NCI-H69 (cell line): Measurements from ENCODE around the gene MYO16.
"Not testable (repeated sequence)": the region's sequence is repeated elsewhere in the genome, so short reads cannot be mapped to it uniquely, and the experiment has no call there.

Experiments
- DNase-seq: peaks from one replicate; lab custom pipeline; 2025; lab: John Stamatoyannopoulos, UW

Gene MYO16

DNA sequence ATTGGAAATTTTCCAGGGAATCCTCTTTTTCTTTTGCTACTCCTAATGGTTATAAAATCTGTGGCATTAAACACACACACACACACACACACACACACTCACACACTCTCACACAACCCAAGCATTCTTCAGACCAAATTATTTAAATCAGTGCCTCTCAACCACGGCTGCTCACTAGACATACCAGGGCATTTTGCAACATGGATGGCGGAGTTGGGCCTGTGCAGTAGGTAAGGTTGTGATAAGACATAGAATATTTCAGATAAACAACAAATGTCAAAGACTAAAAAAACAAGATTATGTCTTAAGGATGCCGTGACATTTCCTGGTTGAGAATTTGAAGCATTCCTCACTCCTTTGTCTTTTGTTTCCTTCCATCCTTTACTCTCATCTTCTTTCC lies 443.1 kb downstream of the MYO16 start:
- DNase-seq, result no peak

GRCh38 chr13:109074436-109074835 lies 445.0 kb downstream of the MYO16 start:
- no peak for DNase-seq

- DNase-seq, result no peak
These were observed 445.4 kb downstream of the MYO16 start for GRCh38 chr13:109074853-109075252.

DNA sequence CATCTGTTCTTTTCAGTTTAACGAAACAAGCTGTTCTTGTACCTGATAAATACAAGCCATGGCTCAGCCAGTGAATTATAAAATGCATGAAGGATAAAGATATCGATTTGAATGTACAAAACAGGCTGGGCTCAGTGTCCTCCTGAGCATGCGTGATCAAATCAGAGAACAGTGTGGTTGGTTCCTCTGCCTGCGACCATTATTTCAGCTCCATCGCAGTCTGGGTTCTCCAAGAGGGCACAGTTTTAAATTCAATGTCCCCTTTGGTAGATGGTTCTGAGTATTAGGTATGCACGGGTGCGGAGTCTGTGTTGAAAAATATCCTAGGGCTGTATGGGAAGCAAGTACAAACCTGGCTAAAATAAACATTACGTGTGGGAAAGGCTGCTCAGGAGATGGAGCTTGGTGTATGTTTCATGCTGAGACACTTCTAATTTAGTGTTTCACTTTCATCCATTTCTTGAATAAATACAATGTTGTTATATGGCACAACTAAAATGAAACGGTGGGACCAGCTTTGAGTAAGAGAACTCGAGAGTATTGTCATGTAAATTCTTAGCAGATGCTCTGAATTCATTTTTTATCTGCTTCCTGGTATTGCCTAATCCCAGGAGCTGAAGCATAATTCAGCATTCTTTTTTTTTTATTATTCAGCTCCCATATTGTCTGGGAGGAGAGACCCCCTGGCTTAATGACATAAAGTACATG lies 458.7 kb downstream of the MYO16 start:
- no peak for DNase-seq

GRCh38 chr13:109088624-109088917 lies 459.2 kb downstream of the MYO16 start:
- DNase-seq, result no peak

GRCh38 chr13:109090796-109091195 lies 461.4 kb downstream of the MYO16 start:
- no peak for DNase-seq

DNA sequence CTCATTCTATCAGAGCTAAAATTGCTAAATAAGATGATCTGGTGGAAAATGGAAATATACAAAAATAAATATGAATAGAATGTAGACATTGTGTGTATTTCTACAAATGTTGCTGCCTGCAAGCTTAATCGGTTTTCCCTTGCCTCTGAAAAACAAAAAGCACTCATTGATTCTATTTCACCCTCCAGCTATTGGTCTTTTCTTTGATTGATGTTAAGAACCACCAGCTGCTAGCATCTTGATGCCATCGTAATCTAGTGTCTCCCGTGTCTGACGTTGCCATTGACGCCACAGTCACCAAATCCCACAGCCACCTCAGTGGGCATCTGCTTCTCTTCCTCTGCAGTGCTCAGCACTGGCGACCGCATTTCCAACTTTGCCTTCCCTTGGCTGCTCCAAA lies 461.8 kb downstream of the MYO16 start:
- no peak for DNase-seq

- not testable (repeated sequence) for DNase-seq
These were observed 462.8 kb downstream of the MYO16 start for GRCh38 chr13:109092186-109092585.

- DNase-seq, result no peak
These were observed 464.6 kb downstream of the MYO16 start for GRCh38 chr13:109093998-109094397.

GRCh38 chr13:109095126-109095525 lies 465.7 kb downstream of the MYO16 start:
- DNase-seq, result no peak

DNA sequence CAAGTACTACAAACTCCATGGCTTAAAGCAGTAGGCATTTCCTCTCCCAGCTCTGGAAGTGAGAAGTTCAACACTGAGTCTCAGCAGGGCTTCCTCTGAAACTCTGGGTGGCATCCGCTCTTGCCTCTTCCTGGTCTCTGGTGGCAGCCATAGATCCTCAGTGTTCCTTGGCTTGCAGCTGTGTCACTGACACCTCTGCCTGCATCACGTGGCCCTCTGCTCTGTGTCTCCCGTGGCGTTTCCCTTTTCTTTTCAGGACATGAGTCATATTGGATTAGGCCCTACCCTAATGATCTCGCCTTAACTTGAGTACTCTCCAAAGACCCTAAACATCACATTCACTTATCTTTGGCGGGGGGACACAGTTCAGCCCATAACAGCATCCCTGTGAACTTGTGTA lies 466.7 kb downstream of the MYO16 start:
- no peak for DNase-seq

DNA sequence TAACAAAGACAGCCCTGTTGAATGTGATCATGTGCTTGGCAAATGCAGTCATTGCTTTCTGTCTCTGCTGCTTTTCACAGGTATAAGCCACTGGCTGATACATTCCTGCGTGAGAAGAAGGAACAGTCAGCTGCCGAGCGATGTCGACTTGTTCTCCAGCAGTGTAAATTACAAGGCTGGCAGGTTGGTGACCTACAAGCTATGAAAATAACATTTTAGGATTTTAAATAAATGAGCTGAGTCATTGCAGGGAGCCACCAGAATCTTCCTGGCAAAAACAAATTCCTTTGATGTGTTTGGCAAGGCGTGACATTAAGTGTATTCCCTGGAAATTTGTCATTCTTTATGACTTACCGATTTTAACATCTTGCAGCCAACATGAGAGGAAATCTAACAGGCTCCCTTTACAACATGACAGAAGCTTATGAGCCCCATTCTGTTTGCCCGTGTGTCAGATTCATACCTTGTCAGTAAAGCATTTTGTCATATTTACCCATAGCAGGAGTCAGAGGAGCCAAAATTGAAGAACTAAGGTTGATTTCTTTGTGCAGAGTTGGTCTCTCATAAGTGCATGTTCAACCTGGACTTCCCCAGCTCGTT lies 471.4 kb downstream of the MYO16 start:
- DNase-seq, result no peak

- no peak for DNase-seq
These were observed 472.2 kb downstream of the MYO16 start for GRCh38 chr13:109101550-109102144.

DNA sequence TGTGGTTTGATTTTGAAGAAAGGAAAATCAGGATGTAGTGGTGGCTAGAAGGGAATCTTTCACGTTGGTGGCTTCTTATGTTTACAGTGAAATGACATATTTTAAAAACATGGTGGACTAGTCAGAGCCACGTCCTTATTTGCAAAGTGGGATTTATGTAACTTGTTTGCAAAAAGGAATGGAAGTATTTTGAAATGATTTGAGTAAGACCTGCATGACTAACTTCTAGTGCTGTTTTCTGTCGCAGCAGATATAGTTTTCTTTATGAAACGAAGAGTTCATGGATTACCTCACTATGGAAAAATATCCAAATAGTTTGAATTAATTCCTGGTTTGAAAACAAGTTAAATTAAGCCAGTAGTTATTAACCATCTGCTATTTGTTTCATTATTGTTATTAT lies 476.5 kb downstream of the MYO16 start:
- DNase-seq, result no peak

- DNase-seq, result no peak
These were observed 480.7 kb downstream of the MYO16 start for GRCh38 chr13:109110159-109110558.

DNA sequence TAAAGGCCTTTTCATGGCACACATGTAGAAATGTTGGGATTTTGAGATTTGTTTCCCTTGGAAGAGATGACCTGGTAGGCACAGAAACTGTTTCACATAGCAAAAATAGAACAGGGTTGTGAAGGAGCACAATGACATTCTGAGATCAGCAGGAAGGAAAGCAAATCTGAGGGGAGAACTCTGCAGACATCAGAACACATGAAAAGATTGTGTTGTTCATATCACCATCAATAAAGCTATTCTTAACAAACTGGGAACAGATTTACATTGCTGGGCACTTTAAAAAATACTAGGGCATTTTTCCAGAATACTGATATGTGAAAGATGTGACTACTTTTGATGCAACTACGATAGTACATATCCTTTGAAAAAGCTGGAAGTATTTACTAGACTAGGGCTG lies 481.7 kb downstream of the MYO16 start:
- DNase-seq, result no peak

GRCh38 chr13:109113427-109113826 lies 484.0 kb downstream of the MYO16 start:
- no peak for DNase-seq

DNA sequence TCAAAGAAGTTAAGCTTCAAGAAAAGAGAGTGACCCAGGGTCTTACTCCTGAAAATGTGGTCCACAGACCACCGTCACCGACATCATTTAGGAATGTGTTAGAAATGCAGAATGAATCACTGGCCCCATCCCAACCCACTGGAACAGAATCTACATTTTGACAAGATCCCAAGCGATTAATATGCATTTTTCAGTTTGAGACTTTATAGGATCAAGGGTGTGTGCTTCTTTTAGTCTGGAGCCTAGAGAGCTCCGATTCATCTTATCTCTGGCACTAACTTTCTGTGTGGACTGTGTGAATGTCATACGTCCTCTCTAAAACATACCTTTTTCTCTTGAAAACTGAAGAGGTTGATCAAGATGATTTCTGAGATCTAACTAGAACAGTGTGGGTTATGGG lies 484.8 kb downstream of the MYO16 start:
- no peak for DNase-seq

DNA sequence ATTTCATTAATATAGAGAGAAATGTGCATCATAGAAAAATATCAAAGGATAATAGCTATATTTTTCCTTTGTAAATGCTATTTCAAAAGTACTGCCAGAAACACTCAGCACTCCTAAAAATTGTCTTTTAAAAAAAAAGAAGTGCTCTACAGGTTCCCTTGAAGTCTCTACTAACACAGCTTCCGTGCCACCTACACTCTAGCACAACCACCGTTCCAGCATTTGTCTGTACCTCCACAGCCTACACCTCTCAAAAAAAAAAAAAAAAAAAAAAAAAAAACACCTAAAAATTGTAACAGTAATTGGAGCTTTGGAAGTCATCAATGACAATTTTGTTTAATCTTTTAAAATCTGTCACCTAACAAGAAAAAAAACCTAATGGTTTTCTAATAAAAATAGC lies 485.6 kb downstream of the MYO16 start:
- no peak for DNase-seq

- DNase-seq, result no peak
These were observed 489.1 kb downstream of the MYO16 start for GRCh38 chr13:109118521-109118920.

DNA sequence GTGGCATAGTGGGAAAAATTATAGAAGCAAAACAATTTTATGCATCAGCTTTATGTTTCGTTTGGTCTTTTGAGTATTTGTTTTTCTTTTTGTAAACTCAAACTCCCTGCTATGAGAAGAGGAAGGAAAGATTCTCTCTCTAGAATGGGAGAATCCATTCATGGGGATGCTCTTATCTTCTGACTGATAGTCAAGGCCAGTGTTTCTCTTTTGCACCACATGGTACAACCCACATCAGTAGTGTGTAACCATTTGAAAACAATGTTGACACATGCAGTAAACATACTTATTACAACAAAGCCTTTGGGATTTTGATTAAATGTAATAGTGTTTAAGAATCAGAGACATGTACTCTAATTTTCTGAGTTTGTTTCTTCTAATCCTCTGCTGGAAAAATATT lies 490.5 kb downstream of the MYO16 start:
- no peak for DNase-seq

GRCh38 chr13:109121826-109122225 lies 492.4 kb downstream of the MYO16 start:
- DNase-seq, result no peak

DNA sequence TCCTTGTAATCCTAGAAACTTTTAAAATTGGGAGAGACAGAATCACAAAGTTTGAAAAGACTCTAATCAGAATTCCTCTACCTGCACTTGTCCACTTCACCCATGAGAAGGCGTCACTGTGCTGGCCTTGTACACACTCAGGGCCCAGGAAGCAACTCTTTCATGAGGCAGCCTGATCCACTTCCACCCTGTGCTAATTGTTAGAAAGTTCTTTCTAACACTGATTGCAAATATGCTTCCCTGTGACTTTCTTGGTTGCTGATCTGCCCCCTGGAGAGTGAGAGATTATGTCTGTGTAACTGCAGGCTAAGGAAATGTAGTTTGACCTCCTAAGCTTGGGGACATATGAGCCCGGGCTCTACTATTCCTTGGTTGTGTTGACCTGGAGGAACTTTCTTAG lies 494.6 kb downstream of the MYO16 start:
- DNase-seq, result no peak

- no peak for DNase-seq
These were observed 496.8 kb downstream of the MYO16 start for GRCh38 chr13:109126178-109126577.
